ENCODE results near the gene CBX3.

Gene CBX3

GRCh38 chr7:26198781-26199169, 2.8 kb upstream of the CBX3 start:
- H3K4me3 ChIP-seq (ENCODE audit: low read length): peak overlapping the region; percentile 89; the same call in 1 of the 2 replicates
- no peak for TF ChIP-seq ZNF274 (IDR thresholded peaks at IDR 0.05; ENCODE audit: low read depth, low read length)

GRCh38 chr7:26199301-26200037, 2.1 kb upstream of the CBX3 start:
- peak overlapping the region; percentile 89 for H3K4me3 ChIP-seq (ENCODE audit: low read length)
- no peak for TF ChIP-seq ZNF274 (IDR thresholded peaks at IDR 0.05; ENCODE audit: low read depth, low read length)

- no peak for TF ChIP-seq ZNF274 (IDR thresholded peaks at IDR 0.05; ENCODE audit: low read depth, low read length)
- peak overlapping the region; percentile 89 for H3K4me3 ChIP-seq (ENCODE audit: low read length)
Observed at GRCh38 chr7:26200038-26200443, 1.5 kb upstream of the CBX3 start.

DNA sequence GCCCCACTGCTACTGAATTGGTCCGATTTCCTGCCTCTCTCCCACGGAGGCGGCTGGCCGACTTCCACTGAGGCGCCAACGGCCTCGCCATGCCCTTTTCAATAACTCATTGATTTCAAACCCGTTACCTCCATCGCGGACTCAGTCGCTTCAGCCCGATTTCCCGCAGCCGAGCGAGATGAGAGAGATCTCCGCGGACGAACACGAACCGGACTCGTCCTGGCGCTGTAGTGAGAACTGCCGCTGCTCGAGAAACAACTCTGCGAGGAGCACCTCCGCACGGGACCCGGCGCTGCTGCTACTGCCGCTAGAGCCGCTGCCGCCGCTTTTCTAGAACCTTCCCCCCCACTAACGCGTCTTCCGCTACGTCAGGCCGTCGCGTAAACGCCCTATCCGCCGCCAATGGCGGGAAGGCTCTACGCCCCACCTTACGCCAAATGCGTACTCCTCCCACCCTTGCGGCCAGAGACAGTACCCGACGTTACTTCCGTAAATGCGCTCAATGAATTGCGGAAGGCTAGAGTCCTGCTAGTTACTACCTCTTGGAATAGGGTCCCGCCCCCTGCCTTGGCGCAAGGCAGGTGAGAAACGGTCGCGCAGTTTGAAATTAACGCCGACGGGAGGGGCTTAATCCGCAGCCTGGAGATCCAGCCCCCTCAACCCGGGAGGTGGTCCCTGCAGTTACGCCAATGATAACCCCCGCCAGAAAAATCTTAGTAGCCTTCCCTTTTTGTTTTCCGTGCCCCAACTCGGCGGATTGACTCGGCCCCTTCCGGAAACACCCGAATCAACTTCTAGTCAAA, 900 bp upstream of the CBX3 start, which contains the start of gene HNRNPA2B1:
HNRNPA2B1 (minus strand) TSS at position 303 of the 803 bp plus-strand sequence; CDS start at position 134, 169 bp downstream.
- H3K4me3 ChIP-seq (ENCODE audit: low read length): peak within 1 kb of the TSS; percentile 89
- no peak for TF ChIP-seq ZNF274 (IDR thresholded peaks at IDR 0.05; ENCODE audit: low read depth, low read length)

GRCh38 chr7:26202019-26202990, 760 bp downstream of the CBX3 start:
- H3K4me3 ChIP-seq (ENCODE audit: low read length): peak overlapping the region; percentile 89
- TF ChIP-seq ZNF274 (IDR thresholded peaks at IDR 0.05; ENCODE audit: low read depth, low read length): no peak

- no peak for TF ChIP-seq ZNF274 (IDR thresholded peaks at IDR 0.05; ENCODE audit: low read depth, low read length)
- H3K4me3 ChIP-seq (ENCODE audit: low read length): peak overlapping the region; percentile 89; the same call in 1 of the 2 replicates
Observed at GRCh38 chr7:26203016-26203415, 1.5 kb downstream of the CBX3 start.

DNA sequence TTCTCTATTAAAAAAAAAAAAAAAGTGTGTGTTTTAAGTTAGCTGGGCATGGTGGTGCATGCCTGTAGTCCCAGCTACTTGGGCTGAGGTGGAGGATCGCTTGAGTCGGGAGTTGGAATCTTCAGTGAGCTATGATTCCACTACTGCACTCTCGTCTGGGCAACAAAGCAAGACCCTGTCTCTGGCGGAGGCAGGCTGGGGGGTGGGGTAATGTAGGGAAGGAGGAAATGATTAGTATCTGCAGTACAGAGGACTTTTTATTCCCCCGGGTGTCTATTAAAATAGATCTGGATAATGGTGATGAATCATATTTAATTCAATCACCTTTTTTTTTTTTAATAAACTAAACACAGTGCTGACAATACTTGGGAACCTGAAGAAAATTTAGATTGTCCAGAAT, 6.5 kb downstream of the CBX3 start:
- no peak overlapping the region for H3K4me3 ChIP-seq (ENCODE audit: low read length)

GRCh38 chr7:26212921-26213718, 11.6 kb downstream of the CBX3 start:
- no peak for TF ChIP-seq ZNF274 (IDR thresholded peaks at IDR 0.05; ENCODE audit: low read depth, low read length)
- no peak overlapping the region for H3K4me3 ChIP-seq (ENCODE audit: low read length)

More for the DNA sequence above, 6.5 kb downstream of the CBX3 start:
- TF ChIP-seq ZNF274 (IDR thresholded peaks at IDR 0.05; ENCODE audit: low read depth, low read length): no peak

DNA sequence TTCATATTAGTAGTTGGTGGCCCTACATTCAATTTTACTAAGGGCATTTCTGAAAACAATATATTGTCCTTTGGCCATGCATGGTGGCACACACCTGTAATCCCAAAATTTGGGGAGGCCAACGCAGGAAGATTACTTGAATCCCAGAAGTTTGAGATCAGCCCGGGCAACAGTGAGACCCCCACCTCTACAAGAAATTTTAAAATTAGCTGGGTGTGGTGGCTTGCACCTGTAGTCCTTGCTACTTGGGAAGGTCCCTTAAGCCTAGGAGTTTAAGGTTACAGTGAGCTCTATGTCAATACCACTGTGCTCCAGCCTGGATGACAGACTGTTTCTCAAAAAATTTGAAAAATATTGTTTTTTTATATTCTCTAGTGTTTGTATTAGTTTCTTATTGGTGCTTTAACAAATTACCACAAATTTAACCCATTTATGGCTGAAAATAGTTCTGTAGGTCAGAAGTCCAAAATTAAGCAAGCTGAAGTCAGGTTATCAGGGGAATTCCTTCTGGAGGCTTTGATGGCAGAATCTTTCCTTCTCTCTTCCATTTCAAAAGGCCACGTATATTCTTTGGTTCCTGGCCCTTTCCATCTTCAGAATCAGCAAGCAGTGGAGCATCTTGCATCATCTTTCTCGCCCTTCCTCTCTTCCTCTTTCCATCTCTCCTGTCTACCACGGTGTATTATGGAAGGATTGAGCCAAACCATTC, 12.4 kb downstream of the CBX3 start:
- no peak overlapping the region for H3K4me3 ChIP-seq (ENCODE audit: low read length)
- no peak for TF ChIP-seq ZNF274 (IDR thresholded peaks at IDR 0.05; ENCODE audit: low read depth, low read length)

GRCh38 chr7:26216049-26216448, 14.5 kb downstream of the CBX3 start:
- no peak for TF ChIP-seq ZNF274 (IDR thresholded peaks at IDR 0.05; ENCODE audit: low read depth, low read length)
- no peak overlapping the region for H3K4me3 ChIP-seq (ENCODE audit: low read length)

DNA sequence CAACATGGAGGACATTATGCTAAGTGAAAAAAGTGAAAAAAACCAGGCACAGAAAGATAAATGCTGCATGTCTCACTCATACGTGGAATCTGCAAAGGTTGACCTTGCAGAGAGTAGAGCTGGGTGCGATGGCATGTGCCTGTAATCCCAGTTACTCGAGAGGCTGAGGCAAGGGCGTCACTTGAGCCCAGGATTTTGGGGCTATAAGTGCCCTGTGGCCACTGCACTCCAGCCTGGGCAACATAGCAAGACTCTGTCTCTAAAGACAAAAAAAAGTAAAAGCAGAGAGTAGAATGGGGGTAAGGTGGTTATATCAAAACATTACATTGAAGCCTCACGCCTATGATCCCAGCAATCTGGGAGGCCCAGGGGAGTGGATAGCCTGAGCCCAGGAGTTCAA, 22.8 kb downstream of the CBX3 start:
- TF ChIP-seq ZNF274 (IDR thresholded peaks at IDR 0.05; ENCODE audit: low read depth, low read length): no peak
- no peak overlapping the region for H3K4me3 ChIP-seq (ENCODE audit: low read length)

DNA sequence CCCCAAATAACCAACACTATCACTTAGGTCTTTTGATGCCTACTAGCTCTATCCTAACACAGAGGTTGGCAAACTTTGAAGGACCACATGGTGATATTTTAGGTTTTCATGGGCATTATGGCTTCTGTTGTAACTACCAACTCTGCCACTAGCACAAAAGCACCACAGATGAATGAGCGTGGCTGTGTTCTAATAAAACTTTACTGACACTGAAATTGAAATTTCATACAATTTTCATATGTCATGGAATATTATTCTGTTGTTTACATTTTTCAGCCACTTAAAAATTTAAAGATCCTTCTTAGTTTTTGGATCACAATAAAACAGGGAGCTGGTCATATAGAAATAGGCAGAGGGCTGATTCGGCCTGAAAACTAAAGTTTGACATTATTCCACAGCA, 26.4 kb downstream of the CBX3 start:
- no peak overlapping the region for H3K4me3 ChIP-seq (ENCODE audit: low read length)
- no peak for TF ChIP-seq ZNF274 (IDR thresholded peaks at IDR 0.05; ENCODE audit: low read depth, low read length)
